Gastroesophageal sphincter (tissue), 4 donors: Measurements from ENCODE around the gene MDH1B. TPM values are rescaled to one million over a fixed set of nuclear protein-coding genes. Genes with fewer than 3 reads are reported as not detected.
"Not testable (repeated sequence)": the region's sequence is repeated elsewhere in the genome, so short reads cannot be mapped to it uniquely, and the experiment has no call there.

Experiments used
- ATAC-seq: fragments of 150-250 bp; one replicate; pipeline ENCODE4 v1.9.1; 2016; ENCODE audit warnings: mild to moderate bottlenecking, moderate library complexity
- H3K27ac ChIP-seq, 4 donors: fragments of 200-600 bp; sonication (generic) in 3 of 4; 1 replicate in 3 of 4; 2 replicates in 1 of 4; pipeline ENCODE4 v1.5.1; 2016 to 2019
- H3K27me3 ChIP-seq: fragments of 200-600 bp; sonication (generic); one replicate; pipeline ENCODE4 v1.5.1; 2019
- H3K36me3 ChIP-seq, 2 donors: fragments of 200-600 bp; sonication (generic); one replicate each; pipeline ENCODE4 v1.5.1; 2019; ENCODE audit warnings: control low read depth in 1 of 2
- H3K4me1 ChIP-seq, 3 donors: fragments of 200-600 bp; sonication (generic); 1 replicate in 2 of 3; 2 replicates in 1 of 3; pipeline ENCODE4 v1.5.1; 2016 to 2019; ENCODE audit warnings: control low read depth in 2 of 3
- H3K4me3 ChIP-seq, 2 donors: fragments of 200-600 bp; sonication (generic); one replicate each; pipeline ENCODE4 v1.5.1; 2019; ENCODE audit warnings: mild to moderate bottlenecking in 1 of 2, moderate library complexity in 1 of 2
- H3K9me3 ChIP-seq, 3 donors: fragments of 200-600 bp; sonication (generic); one replicate each; pipeline ENCODE4 v1.5.1; 2017 to 2019; ENCODE audit warnings: control low read depth in 2 of 3
- CTCF ChIP-seq, 4 experiments: fragments of 200-600 bp in 2 of 4; fragments of 450-650 bp in 2 of 4; sonication (generic) in 1 of 4; IDR thresholded peaks; one replicate each; pipeline ENCODE4 v1.5.1; 2017 to 2019; ENCODE audit warnings: antibody characterized with exemption in 4 of 4, mild to moderate bottlenecking in 2 of 4, moderate library complexity in 2 of 4
- EP300 ChIP-seq: sonication (generic); formaldehyde crosslinking; IDR thresholded peaks from one replicate; pipeline ENCODE4 v1.6.1; 2017; ENCODE audit warnings: antibody characterized with exemption, mild to moderate bottlenecking
- POLR2A ChIP-seq, 2 donors: fragments of 450-650 bp; IDR thresholded peaks; one replicate each; pipeline ENCODE4 v1.6.1; 2017; ENCODE audit warnings: antibody characterized with exemption in 2 of 2, mild to moderate bottlenecking in 2 of 2, moderate library complexity in 1 of 2
- POLR2AphosphoS5 ChIP-seq: sonication (generic); formaldehyde crosslinking; IDR thresholded peaks from one replicate; pipeline ENCODE4 v1.6.1; 2017; ENCODE audit warnings: antibody characterized with exemption
- whole genome bisulfite sequencing, 2 donors: methylation state at CpG; one replicate each; pipeline ENCODE4 v1.1.5; 2018; ENCODE audit warnings: low coverage in 1 of 2; 5-methylcytosine and 5-hydroxymethylcytosine counted together
- total RNA-seq, 4 donors: library from RNA; depleted of rRNA; stranded (reverse); fragments of >200 nt; gene quantifications; one replicate each; pipeline ENCODE4 v1.1.0, GENCODE V29; 2016

MDH1B gene
- total RNA-seq, result 1 to 10 TPM in 2 of 4 donors, under 1 TPM in 1, not detected in 1; 0.77 to 2.3 (median 1.2) TPM

DNA sequence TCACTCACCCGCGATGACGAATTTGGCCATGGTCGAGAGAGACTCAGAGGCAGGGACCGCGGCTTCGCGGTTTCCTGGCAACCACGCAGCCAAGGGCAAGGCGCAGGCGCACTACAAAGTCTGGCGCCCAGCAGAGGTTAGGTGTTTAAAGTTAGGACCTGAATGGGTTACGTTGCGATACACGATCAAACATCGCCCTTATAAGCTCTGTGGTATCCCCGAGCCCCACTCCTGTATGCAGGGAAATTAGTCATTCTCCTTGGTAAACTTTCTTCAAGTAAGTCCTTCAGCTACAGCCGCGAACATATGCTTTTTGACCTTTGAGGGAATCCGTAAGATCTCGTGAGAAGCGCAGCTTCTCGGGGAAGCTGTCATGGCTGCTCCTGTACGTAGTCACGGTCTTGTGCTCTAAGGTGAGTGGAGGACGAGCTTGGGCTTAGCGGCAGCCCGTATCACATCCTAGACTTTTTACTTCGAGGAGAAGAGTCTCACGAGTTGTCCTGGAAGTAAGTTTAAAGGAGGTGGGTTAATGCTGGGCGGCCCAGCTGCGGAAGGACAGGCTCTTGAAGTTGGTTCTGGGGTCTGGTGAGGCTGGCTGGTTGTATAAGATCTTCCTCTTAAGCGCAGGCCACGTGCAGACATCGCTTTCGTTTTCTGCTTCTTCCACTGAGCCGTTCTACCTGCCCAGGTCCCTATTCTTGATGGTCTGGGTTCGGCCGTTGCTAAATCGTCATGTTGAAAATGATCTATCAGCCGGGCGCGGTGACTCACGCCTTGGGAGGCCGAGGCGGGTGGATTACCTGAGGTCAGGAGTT lies at the start of gene MDH1B, which contains the start of gene FASTKD2:
Gene MDH1B (minus strand): TSS at position 87 of the 815 bp plus-strand sequence. CDS start 57 bp downstream, at position 30.
Gene FASTKD2 (plus strand): TSS at position 365 of the 815 bp plus-strand sequence. CDS start 1,088 bp downstream, outside the sequence.
- WGBS, 2 donors, result 0 to 1% methylated on average over 24 to 29 of the region's 46 CpGs
- Histone ChIP-seq H3K4me1 (peaks cover 0 to 48% (median 9%) of the 10 kb centered on the region in 3 donors), H3K36me3 (peaks cover 0 to 21% of the 10 kb centered on the region in 2 donors), H3K27me3 (no peaks in the 10 kb centered on the region), H3K4me3 (peak within 1 kb of the TSS; percentile 71 to 81), H3K27ac (peak within 1 kb of the TSS; percentile 71 to 96 (median 85)), H3K9me3 (no peaks in the 10 kb centered on the region)
- TF ChIP-seq POLR2A (IDR thresholded peaks at IDR 0.05) (peak; percentile 29 to 34), POLR2AphosphoS5 (peak; percentile 76), EP300 (no peak), CTCF (IDR thresholded peaks at IDR 0.05) (no peak)
- ATAC-seq, result peak; percentile 99

DNA sequence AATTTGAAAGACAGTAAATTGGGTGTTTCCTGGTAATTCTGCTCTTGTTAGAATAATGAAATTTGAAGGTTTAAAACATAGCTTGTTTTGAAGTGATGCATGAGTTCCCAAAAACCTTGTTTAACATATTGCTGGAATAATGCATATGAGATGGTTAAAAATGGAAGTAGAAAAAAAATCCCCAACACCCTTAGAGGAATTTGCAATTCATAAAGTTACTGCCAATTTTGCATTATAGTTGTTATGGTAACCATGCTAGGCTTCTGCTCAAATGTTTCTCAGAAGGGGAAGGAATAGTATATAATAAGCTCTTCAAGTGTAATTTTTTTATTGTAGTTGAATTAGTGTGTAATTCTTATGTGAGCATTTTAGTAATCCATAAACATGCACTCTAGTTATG lies 49.4 kb upstream of the MDH1B start:
- Histone ChIP-seq H3K36me3 (no peaks in the 10 kb centered on the region), H3K4me3 (no peak overlapping the region), H3K27ac (no peak overlapping the region), H3K9me3 (peaks cover 0 to 3% (median 0%) of the 10 kb centered on the region in 3 donors), H3K4me1 (no peaks in the 10 kb centered on the region), H3K27me3 (no peaks in the 10 kb centered on the region)
- ATAC-seq, result no peak
- no peak for TF ChIP-seq POLR2AphosphoS5
- no peak for TF ChIP-seq EP300
- no peak for TF ChIP-seq CTCF (IDR thresholded peaks at IDR 0.05)
- TF ChIP-seq POLR2A (IDR thresholded peaks at IDR 0.05), result no peak

DNA sequence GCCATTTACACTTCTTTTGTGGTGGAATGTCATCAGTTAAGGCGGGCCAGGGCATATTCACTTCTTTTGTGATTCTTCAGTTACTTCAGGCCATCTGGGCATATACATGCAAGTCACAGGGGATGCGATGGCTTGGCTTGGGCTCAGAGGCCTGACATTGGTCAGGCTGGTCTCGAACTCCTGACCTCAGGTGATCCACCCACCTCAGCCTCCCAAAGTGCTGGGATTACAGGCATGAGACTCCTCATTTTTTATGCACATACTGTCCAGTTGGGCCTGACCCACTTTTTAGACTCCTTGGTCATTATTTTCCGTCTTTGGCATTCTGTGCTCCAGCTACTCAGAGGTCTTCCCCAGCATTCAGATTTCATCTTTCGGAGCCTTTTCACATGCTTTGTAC lies 47.3 kb upstream of the MDH1B start:
- WGBS, 2 donors, result 100% methylated on average over 3 of the region's 5 CpGs; no CpG with 5 or more reads in 1 of the 2 donors
- not testable (repeated sequence) for H3K27ac ChIP-seq, ATAC-seq, H3K4me3 ChIP-seq, H3K27me3 ChIP-seq, H3K9me3 ChIP-seq, H3K4me1 ChIP-seq, H3K36me3 ChIP-seq

DNA sequence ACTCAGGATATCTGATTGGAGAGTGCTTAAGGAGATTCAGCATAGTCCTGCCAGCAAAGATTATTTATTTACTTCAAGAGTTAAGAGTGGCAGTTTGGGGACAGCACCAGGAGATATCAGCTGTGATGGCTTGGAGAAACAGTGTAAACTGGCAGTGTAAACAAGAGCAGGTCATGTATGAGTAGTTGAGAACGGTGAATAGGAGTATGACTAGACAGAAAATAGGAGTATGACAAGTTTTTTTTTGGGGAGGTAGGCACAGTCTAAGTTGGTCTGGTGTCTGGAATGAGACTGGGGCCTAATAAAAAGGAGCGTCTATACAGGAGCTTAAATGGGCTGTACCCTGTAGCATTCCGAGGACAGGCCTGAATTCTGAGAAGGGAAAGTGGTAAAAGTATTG lies 42.5 kb upstream of the MDH1B start:
- WGBS, 2 donors, result 91% methylated on average over 2 of the region's 3 CpGs; no CpG with 5 or more reads in 1 of the 2 donors
- H3K36me3 ChIP-seq, H3K4me3 ChIP-seq, ATAC-seq, H3K27ac ChIP-seq, H3K9me3 ChIP-seq, H3K27me3 ChIP-seq: not testable (repeated sequence)
- H3K4me1 ChIP-seq, result peaks cover 0 to 12% (median 0%) of the 10 kb centered on the region in 3 donors

DNA sequence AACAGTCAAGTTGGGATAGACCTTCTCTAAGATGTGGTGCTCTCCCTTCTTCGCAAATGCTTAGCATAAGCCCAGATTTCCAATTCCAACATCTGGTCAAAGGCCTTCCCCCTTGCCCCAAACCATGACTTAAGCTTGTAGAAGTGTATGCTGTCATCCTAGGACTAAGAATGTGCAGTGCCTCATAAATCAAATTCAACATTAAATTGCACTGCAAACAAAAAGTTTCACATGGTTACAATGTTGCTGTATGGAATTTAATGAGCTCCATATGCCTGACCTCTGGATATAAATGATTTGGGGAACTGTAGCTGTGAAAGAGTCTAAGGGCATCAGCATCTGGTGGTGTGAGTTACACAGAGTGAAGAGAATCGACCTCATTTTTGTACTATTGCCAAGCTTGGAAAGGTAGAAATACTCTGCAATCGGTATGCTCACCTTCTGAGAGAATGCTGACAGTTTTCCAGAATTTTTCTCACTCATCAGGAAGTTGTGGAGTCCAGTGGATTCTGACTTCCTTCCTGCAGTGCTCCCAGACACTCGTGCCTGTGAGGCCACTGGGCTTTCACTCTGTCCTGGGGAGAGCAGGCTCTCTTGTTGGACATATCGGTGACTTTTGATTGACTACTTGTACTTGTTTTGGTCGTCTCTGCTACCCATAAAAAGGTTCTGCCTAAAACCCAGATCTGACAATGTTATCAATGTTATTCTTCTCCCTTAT lies 40.9 kb upstream of the MDH1B start:
- 50 to 62% methylated on average over 5 to 6 of the region's 6 CpGs for WGBS, 2 donors
- H3K27me3 ChIP-seq, result no peaks in the 10 kb centered on the region
- no peak overlapping the region for H3K27ac ChIP-seq

DNA sequence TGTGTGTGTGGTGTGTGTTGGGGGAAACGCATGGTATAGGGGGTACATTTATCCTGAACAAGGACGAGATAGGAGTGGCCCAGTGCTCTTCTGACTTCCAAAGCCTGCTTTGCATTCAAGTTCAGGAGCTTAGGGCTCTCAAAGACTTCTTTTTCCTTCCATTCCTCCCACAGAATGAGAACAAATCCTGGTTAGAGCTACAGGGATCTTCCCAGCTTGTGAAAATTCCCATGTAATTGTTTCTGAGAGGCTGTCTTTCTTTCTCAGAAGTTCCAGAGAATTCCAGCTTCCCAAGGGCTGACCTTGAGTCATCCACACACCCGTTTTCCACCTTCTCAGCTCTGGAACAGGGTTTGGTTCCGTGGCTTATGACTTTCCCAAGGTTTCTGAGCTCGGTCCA lies 39.2 kb upstream of the MDH1B start:
- TF ChIP-seq POLR2A (IDR thresholded peaks at IDR 0.05), result no peak
- no peak for TF ChIP-seq EP300
- no peak for TF ChIP-seq POLR2AphosphoS5
- TF ChIP-seq CTCF (IDR thresholded peaks at IDR 0.05), result no peak

More for the DNA sequence above, 40.9 kb upstream of the MDH1B start:
- H3K4me1 ChIP-seq, result peaks cover 0 to 24% (median under 1%) of the 10 kb centered on the region in 3 donors
- ATAC-seq, result no peak
- H3K9me3 ChIP-seq, result no peaks in the 10 kb centered on the region
- H3K36me3 ChIP-seq, result no peaks in the 10 kb centered on the region
- TF ChIP-seq POLR2AphosphoS5, result no peak
- no peak overlapping the region for H3K4me3 ChIP-seq

More for the DNA sequence above, 39.2 kb upstream of the MDH1B start:
- ATAC-seq, result no peak
- Histone ChIP-seq H3K36me3 (no peaks in the 10 kb centered on the region), H3K27ac (no peak overlapping the region), H3K27me3 (no peaks in the 10 kb centered on the region), H3K4me1 (peaks cover 0 to 38% (median 4%) of the 10 kb centered on the region in 3 donors), H3K9me3 (no peaks in the 10 kb centered on the region), H3K4me3 (no peak overlapping the region)
- WGBS, 2 donors, result 67 to 83% methylated on average over 4 to 5 of the region's 5 CpGs
